ENCODE results near the gene TENM3. TPM values are rescaled to one million over a fixed set of nuclear protein-coding genes. Genes with fewer than 3 reads are reported as not detected.

TENM3 gene
- total and polyA plus RNA-seq, 2 experiments from 2014 or later: 16.1 to 70.9 TPM

- H4K20me1 ChIP-seq (ENCODE audit: insufficient read depth, poor library complexity, severe bottlenecking): no peaks in the 10 kb centered on the region
- H3K4me3 ChIP-seq: no peak overlapping the region
- H3K9me3 ChIP-seq (ENCODE audit: low read depth): no peaks in the 10 kb centered on the region
- H2AFZ ChIP-seq: no peak overlapping the region
- no peak for DNase-seq (ENCODE audit: low spot score)
- no peak overlapping the region for H3K27ac ChIP-seq
- no peak overlapping the region for H3K4me2 ChIP-seq
- no peaks in the 10 kb centered on the region for H3K36me3 ChIP-seq (replicated peaks; ENCODE audit: insufficient read depth, low read depth)
- WGBS (ENCODE audit: low lambda C conversion rate, missing lambda C conversion rate): 56% methylated on average over 3 of the region's 3 CpGs
- no peaks in the 10 kb centered on the region for H3K79me2 ChIP-seq
- no peaks in the 10 kb centered on the region for H3K27me3 ChIP-seq
- H3K9me2 ChIP-seq (replicated peaks; ENCODE audit: insufficient read depth): no peaks in the 10 kb centered on the region
- TF ChIP-seq CTCF (IDR thresholded peaks at IDR 0.05; ENCODE audit: poor library complexity) (no peak), EZH2phosphoT487 (IDR thresholded peaks at IDR 0.05; ENCODE audit: low read depth, severe bottlenecking, unreplicated experiment) (no peak), EZH2 (IDR thresholded peaks at IDR 0.05; ENCODE audit: borderline replicate concordance) (no peak)
- peaks cover 10% of the 10 kb centered on the region for H3K4me1 ChIP-seq (ENCODE audit: insufficient read depth)
These were observed 106.8 kb downstream of the TENM3 start for GRCh38 chr4:182350041-182350440.

GRCh38 chr4:182351485-182351884 lies 108.3 kb downstream of the TENM3 start:
- no peak for TF ChIP-seq EZH2 (IDR thresholded peaks at IDR 0.05; ENCODE audit: borderline replicate concordance)
- TF ChIP-seq CTCF (IDR thresholded peaks at IDR 0.05; ENCODE audit: poor library complexity): no peak
- TF ChIP-seq EZH2phosphoT487 (IDR thresholded peaks at IDR 0.05; ENCODE audit: low read depth, severe bottlenecking, unreplicated experiment): no peak
- Histone ChIP-seq H3K4me1 (ENCODE audit: insufficient read depth) (peaks cover 10% of the 10 kb centered on the region), H4K20me1 (ENCODE audit: insufficient read depth, poor library complexity, severe bottlenecking) (no peaks in the 10 kb centered on the region), H3K27ac (no peak overlapping the region), H3K36me3 (replicated peaks; ENCODE audit: insufficient read depth, low read depth) (no peaks in the 10 kb centered on the region), H2AFZ (no peak overlapping the region), H3K9me3 (ENCODE audit: low read depth) (no peaks in the 10 kb centered on the region), H3K79me2 (no peaks in the 10 kb centered on the region), H3K4me3 (no peak overlapping the region), H3K9me2 (replicated peaks; ENCODE audit: insufficient read depth) (no peaks in the 10 kb centered on the region), H3K27me3 (no peaks in the 10 kb centered on the region), H3K4me2 (no peak overlapping the region)
- WGBS (ENCODE audit: low lambda C conversion rate, missing lambda C conversion rate): 94% methylated on average over 12 of the region's 12 CpGs
- DNase-seq (ENCODE audit: low spot score): no peak

GRCh38 chr4:182354106-182354505 lies 110.9 kb downstream of the TENM3 start:
- H3K27me3 ChIP-seq: no peaks in the 10 kb centered on the region
- no peaks in the 10 kb centered on the region for H3K36me3 ChIP-seq (replicated peaks; ENCODE audit: insufficient read depth, low read depth)
- H4K20me1 ChIP-seq (ENCODE audit: insufficient read depth, poor library complexity, severe bottlenecking): no peaks in the 10 kb centered on the region
- H3K4me2 ChIP-seq: no peak overlapping the region
- WGBS (ENCODE audit: low lambda C conversion rate, missing lambda C conversion rate): 97% methylated on average over 3 of the region's 3 CpGs
- no peak overlapping the region for H2AFZ ChIP-seq
- H3K4me3 ChIP-seq: no peak overlapping the region
- TF ChIP-seq CTCF (IDR thresholded peaks at IDR 0.05; ENCODE audit: poor library complexity) (no peak), EZH2phosphoT487 (IDR thresholded peaks at IDR 0.05; ENCODE audit: low read depth, severe bottlenecking, unreplicated experiment) (no peak), EZH2 (IDR thresholded peaks at IDR 0.05; ENCODE audit: borderline replicate concordance) (no peak)
- peaks cover 6% of the 10 kb centered on the region for H3K4me1 ChIP-seq (ENCODE audit: insufficient read depth)
- no peaks in the 10 kb centered on the region for H3K9me2 ChIP-seq (replicated peaks; ENCODE audit: insufficient read depth)
- H3K27ac ChIP-seq: no peak overlapping the region
- no peaks in the 10 kb centered on the region for H3K79me2 ChIP-seq
- no peak for DNase-seq (ENCODE audit: low spot score)
- H3K9me3 ChIP-seq (ENCODE audit: low read depth): no peaks in the 10 kb centered on the region

GRCh38 chr4:182354867-182355266 lies 111.7 kb downstream of the TENM3 start:
- no peaks in the 10 kb centered on the region for H3K27me3 ChIP-seq
- no peak overlapping the region for H3K4me2 ChIP-seq
- no peaks in the 10 kb centered on the region for H4K20me1 ChIP-seq (ENCODE audit: insufficient read depth, poor library complexity, severe bottlenecking)
- no peak for DNase-seq (ENCODE audit: low spot score)
- 77% methylated on average over 7 of the region's 7 CpGs for WGBS (ENCODE audit: low lambda C conversion rate, missing lambda C conversion rate)
- H3K4me1 ChIP-seq (ENCODE audit: insufficient read depth): peaks cover 4% of the 10 kb centered on the region
- TF ChIP-seq EZH2phosphoT487 (IDR thresholded peaks at IDR 0.05; ENCODE audit: low read depth, severe bottlenecking, unreplicated experiment): no peak
- no peak for TF ChIP-seq CTCF (IDR thresholded peaks at IDR 0.05; ENCODE audit: poor library complexity)
- no peak for TF ChIP-seq EZH2 (IDR thresholded peaks at IDR 0.05; ENCODE audit: borderline replicate concordance)
- no peaks in the 10 kb centered on the region for H3K9me2 ChIP-seq (replicated peaks; ENCODE audit: insufficient read depth)
- H3K36me3 ChIP-seq (replicated peaks; ENCODE audit: insufficient read depth, low read depth): no peaks in the 10 kb centered on the region
- no peaks in the 10 kb centered on the region for H3K9me3 ChIP-seq (ENCODE audit: low read depth)
- H3K79me2 ChIP-seq: no peaks in the 10 kb centered on the region
- no peak overlapping the region for H3K27ac ChIP-seq
- H2AFZ ChIP-seq: no peak overlapping the region
- H3K4me3 ChIP-seq: no peak overlapping the region

Data from hepatocyte (in vitro differentiated cells).